HTERT RPE-1 (cell line): ENCODE results near the gene ENOX2.

Experiments
- in situ Hi-C: fragments of 300-500 bp; cut with MboI; formaldehyde crosslinking; loops from 4 replicates; pipeline ENCODE4 v1.14.3; 2020; ENCODE audit warnings: low sequenced_read_pairs

Gene ENOX2

GRCh38 chrX:130704053-130705038 lies 198.7 kb downstream of the ENOX2 start:
- in situ Hi-C loops: no loop called here

GRCh38 chrX:130702867-130703707 lies 199.9 kb downstream of the ENOX2 start:
- in situ Hi-C loops: no loop called here

GRCh38 chrX:130700629-130701028 lies 202.4 kb downstream of the ENOX2 start:
- in situ Hi-C loops: no loop called here

- in situ Hi-C loops: no loop called here
Observed at GRCh38 chrX:130699618-130700017, 203.4 kb downstream of the ENOX2 start.

GRCh38 chrX:130696542-130696941 lies 206.5 kb downstream of the ENOX2 start:
- in situ Hi-C loops: no loop called here

- in situ Hi-C loops: no loop called here
Observed at GRCh38 chrX:130695931-130696330, 207.1 kb downstream of the ENOX2 start.

GRCh38 chrX:130694983-130695382 lies 208.0 kb downstream of the ENOX2 start:
- in situ Hi-C loops: no loop called here

- in situ Hi-C loops: no loop called here
Observed at GRCh38 chrX:130691576-130691975, 211.4 kb downstream of the ENOX2 start.

- in situ Hi-C loops: no loop called here
Observed at GRCh38 chrX:130688360-130688759, 214.6 kb downstream of the ENOX2 start.

GRCh38 chrX:130682990-130683389 lies 220.0 kb downstream of the ENOX2 start:
- in situ Hi-C loops: no loop called here

GRCh38 chrX:130680164-130681035 lies 222.6 kb downstream of the ENOX2 start:
- in situ Hi-C loops: no loop called here

GRCh38 chrX:130676861-130677260 lies 226.1 kb downstream of the ENOX2 start:
- in situ Hi-C loops: no loop called here

- in situ Hi-C loops: no loop called here
Observed at GRCh38 chrX:130672214-130672613, 230.8 kb downstream of the ENOX2 start.

GRCh38 chrX:130669233-130669632 lies 233.8 kb downstream of the ENOX2 start:
- in situ Hi-C loops: no loop called here

GRCh38 chrX:130665263-130665662 lies 237.7 kb downstream of the ENOX2 start:
- in situ Hi-C loops: no loop called here

GRCh38 chrX:130658310-130658709 lies 244.7 kb downstream of the ENOX2 start:
- in situ Hi-C loops: no loop called here

GRCh38 chrX:130654409-130654950 lies 248.5 kb downstream of the ENOX2 start:
- in situ Hi-C loops: no loop called here

GRCh38 chrX:130652824-130653578 lies 250.0 kb downstream of the ENOX2 start:
- in situ Hi-C loops: no loop called here

- in situ Hi-C loops: no loop called here
Observed at GRCh38 chrX:130649738-130650137, 253.3 kb downstream of the ENOX2 start.

- in situ Hi-C loops: no loop called here
Observed at GRCh38 chrX:130647468-130647867, 255.5 kb downstream of the ENOX2 start.
